ENCODE results near the gene ADH1B.
A peak's percentile ranks its signal among the peaks of the same experiment; 100 is the strongest.

- TF ChIP-seq CTCF (IDR thresholded peaks at IDR 0.05), result no peak
- peak in 2 of 3 donors; percentile 72 to 90 for TF ChIP-seq POLR2AphosphoS5 (IDR thresholded peaks at IDR 0.05)
- TF ChIP-seq POLR2A (IDR thresholded peaks at IDR 0.05), result no peak
Observed at GRCh38 chr4:99323756-99324155, 2.6 kb upstream of the ADH1B start.
